VCaP (cell line): Measurements from ENCODE around the gene ASH1L.
"Not testable (repeated sequence)": the region's sequence is repeated elsewhere in the genome, so short reads cannot be mapped to it uniquely, and the experiment has no call there.

Experiments
- H3K27ac ChIP-seq: fragments of 450-650 bp; 2 replicates; pipeline ENCODE4 v1.5.1; 2017
- TF ChIP-seq, protein P1 (sequence below): fragments of 450-650 bp; conservative IDR thresholded peaks from 2 replicates; pipeline ENCODE4 v1.5.1; 2017; ENCODE audit warnings: mild to moderate bottlenecking, moderate library complexity

ASH1L gene

DNA sequence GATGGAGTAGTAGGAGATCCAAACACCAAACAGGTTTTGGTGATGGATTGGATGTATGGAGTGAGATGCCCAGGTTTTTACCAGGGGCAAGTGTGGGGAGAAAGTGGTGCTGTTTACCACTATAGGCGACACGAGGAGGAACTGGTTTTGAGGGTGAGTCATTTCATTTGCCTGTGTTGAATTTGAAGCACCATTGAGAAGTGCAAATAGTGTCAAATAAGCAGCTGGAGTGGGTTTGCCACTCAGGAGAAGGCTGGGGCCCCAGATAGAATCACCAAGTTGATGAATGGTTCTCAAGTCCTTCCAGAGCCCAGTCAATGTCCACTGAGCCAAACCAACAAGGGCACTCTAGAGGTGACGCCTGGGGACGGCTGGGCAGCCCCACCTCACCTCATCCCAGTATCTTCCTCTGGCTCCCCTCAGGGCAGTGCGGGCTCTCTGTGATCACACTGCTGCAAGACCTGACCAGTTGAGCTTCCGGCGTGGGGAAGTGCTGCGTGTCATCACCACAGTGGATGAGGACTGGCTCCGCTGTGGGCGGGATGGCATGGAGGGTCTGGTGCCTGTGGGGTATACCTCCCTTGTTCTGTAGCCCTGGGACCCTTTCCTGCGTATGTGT, 232.5 kb downstream of the ASH1L start:
- TF ChIP-seq, protein P1, sequence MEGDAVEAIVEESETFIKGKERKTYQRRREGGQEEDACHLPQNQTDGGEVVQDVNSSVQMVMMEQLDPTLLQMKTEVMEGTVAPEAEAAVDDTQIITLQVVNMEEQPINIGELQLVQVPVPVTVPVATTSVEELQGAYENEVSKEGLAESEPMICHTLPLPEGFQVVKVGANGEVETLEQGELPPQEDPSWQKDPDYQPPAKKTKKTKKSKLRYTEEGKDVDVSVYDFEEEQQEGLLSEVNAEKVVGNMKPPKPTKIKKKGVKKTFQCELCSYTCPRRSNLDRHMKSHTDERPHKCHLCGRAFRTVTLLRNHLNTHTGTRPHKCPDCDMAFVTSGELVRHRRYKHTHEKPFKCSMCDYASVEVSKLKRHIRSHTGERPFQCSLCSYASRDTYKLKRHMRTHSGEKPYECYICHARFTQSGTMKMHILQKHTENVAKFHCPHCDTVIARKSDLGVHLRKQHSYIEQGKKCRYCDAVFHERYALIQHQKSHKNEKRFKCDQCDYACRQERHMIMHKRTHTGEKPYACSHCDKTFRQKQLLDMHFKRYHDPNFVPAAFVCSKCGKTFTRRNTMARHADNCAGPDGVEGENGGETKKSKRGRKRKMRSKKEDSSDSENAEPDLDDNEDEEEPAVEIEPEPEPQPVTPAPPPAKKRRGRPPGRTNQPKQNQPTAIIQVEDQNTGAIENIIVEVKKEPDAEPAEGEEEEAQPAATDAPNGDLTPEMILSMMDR: no peak
- H3K27ac ChIP-seq: no peak overlapping the region

GRCh38 chr1:155328856-155329255, 233.7 kb downstream of the ASH1L start:
- not testable (repeated sequence) for H3K27ac ChIP-seq

DNA sequence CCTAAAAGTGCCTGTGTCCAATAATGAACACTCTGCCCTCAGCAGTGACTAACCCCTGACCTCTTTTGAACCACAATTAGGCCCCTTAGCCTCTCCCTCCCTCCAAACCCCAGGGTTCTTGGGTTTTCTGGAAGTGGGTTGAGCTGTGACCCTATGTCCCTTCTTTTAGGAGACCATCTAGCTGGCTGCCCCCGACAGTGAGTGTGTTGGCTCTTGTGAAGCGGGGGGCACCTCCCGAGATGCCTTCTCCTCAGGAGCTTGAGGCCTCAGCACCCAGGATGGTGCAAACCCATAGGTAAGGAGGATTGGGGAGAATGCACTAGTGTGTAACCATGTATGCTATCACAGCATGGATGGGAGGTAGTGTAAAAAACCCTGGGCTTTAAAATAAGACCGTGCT, 234.6 kb downstream of the ASH1L start:
- TF ChIP-seq, protein P1: no peak
- no peak overlapping the region for H3K27ac ChIP-seq

DNA sequence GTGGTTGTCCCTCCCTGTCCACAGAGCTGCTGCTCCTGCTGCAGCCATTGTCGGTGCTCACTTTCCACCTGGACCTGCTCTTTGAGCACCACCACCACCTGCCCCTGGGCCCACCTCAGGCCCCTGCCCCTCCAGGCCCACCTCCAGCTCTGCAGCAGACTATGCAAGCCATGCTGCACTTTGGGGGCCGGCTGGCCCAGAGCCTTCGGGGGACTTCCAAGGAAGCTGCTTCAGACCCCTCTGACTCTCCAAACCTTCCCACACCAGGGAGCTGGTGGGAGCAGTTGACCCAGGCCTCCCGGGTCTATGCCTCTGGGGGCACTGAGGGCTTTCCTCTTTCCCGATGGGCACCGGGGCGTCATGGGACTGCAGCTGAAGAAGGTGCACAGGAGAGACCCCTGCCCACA, 236.0 kb downstream of the ASH1L start:
- H3K27ac ChIP-seq: no peak overlapping the region
- TF ChIP-seq, protein P1: no peak

DNA sequence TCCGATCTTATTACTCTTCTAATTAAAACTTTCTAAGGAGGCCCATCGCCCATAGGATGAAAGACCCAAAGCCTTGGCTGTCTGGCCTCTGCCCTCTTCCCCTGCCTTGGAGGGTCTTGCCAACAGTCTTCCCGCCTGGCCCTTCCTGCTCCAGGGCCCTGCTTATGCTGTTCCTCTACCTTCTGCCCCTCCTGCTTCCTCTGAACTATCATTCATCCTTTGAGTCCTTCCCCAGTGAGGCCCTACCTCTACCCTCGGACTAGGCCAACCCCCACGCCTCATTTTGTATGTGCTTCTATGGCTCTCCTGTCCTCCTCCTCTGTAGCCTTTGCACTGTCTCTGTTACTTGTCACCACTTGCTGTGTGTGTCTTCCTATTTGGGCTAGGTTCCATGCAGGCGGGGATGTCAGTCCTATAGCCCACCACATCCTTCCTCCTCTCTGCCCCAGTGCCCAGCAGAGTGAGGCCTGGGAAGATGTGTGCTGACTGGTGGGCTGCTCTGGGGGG, 236.5 kb downstream of the ASH1L start:
- TF ChIP-seq, protein P1: no peak
- H3K27ac ChIP-seq: peak overlapping the region; percentile 86

DNA sequence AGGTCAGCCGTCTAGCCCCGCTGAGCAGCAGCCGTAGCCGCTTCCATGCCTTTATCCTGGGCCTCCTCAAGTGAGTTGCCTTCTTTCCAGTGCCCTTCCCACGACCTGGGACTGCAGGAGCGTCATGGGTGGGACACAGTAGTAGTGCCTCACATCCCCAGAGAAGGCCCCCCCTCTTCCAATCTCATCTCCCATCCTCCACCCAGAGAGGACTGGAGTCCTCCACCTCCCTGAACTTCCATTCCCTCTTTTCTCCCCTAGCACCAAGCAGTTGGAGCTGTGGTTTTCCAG, 237.1 kb downstream of the ASH1L start:
- peak overlapping the region; percentile 86 for H3K27ac ChIP-seq

DNA sequence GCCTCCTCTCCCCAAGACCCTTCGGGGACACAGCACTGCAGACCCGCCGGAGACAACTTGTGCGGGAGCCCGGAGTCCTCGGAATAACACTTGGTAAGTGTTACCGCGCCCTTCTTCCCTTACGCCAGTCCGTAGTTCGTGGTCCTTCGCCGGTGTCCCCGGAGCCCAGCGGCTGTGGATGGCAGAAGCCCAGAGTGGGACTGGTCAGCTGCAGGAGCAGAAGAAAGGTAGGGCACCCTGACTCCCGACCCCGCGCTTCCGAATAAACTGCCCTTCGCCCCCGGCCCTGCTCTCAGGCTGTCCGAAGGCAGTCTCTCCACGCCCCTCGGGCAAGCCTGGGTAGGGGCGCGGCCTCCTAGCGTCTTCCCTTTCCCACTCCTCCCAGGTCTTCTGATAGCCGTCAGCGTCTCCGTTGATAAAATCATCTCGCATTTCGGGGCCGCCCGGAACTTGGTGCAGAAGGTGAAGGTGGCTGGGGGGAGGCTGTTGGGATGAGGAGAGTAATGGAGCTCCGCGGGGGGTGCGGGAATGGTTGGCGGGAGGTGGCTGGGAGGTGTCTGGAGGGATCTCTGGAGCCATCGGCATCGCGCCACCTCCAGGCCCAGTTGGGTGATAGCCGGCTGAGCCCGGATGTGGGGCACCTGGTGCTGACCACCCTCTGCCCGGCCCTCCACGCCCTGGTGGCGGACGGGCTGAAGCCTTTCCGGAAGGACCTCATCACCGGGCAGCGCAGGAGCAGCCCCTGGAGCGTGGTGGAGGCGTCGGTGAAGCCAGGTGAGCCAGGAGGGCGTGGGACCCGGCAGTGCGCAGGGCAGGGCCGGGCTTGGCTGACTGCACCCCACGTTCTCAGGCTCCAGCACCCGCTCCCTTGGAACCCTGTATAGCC, 237.6 kb downstream of the ASH1L start:
- TF ChIP-seq, protein P1: peak; percentile 72
- H3K27ac ChIP-seq: peak overlapping the region; percentile 86

More for the DNA sequence above, 237.1 kb downstream of the ASH1L start:
- TF ChIP-seq, protein P1: no peak
